GM23248 (cell line): ENCODE results near the gene LLPH.

Experiments used
- EZH2 ChIP-seq: fragments of 200-600 bp; sonication (generic); IDR thresholded peaks from 2 replicates; pipeline ENCODE4 v1.6.1; 2018; ENCODE audit warnings: antibody characterized with exemption, mild to moderate bottlenecking; ENCODE audit not compliant: insufficient read depth, poor library complexity, severe bottlenecking
- EZH2phosphoT487 ChIP-seq: fragments of 200-600 bp; sonication (generic); IDR thresholded peaks from 2 replicates; pipeline ENCODE4 v1.6.1; 2018; ENCODE audit warnings: antibody characterized with exemption, moderate library complexity, mild to moderate bottlenecking, low read depth; ENCODE audit not compliant: insufficient read depth

- TF ChIP-seq EZH2 (no peak), EZH2phosphoT487 (no peak)
Measured at GRCh38 chr12:66119870-66120241, 10.7 kb downstream of the LLPH start.
